Left renal cortex interstitium (tissue), 4 donors: ENCODE data around the gene G0S2. TPM values are rescaled to one million over a fixed set of nuclear protein-coding genes. Genes with fewer than 3 reads are reported as not detected.
A peak's percentile ranks its signal among the peaks of the same experiment; 100 is the strongest.

Experiments used
- DNase-seq, 4 donors: peaks; one replicate each; pipeline ENCODE4 v3.0.0-alpha.2; 2013; ENCODE audit warnings: low read depth in 4 of 4, low spot score in 2 of 4, missing footprints in 1 of 4
- polyA plus RNA-seq, 4 donors: library from polyadenylated mRNA; unstranded; fragments of 120-200 nt; gene quantifications; one replicate each; pipeline ENCODE4 v1.2.1, GENCODE V29; 2013; ENCODE audit not compliant: insufficient read length in 4 of 4

The G0S2 gene, protein sequence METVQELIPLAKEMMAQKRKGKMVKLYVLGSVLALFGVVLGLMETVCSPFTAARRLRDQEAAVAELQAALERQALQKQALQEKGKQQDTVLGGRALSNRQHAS
- 10 to 100 TPM; 11.8 to 16.6 (median 13.4) TPM for polyA plus RNA-seq

DNA sequence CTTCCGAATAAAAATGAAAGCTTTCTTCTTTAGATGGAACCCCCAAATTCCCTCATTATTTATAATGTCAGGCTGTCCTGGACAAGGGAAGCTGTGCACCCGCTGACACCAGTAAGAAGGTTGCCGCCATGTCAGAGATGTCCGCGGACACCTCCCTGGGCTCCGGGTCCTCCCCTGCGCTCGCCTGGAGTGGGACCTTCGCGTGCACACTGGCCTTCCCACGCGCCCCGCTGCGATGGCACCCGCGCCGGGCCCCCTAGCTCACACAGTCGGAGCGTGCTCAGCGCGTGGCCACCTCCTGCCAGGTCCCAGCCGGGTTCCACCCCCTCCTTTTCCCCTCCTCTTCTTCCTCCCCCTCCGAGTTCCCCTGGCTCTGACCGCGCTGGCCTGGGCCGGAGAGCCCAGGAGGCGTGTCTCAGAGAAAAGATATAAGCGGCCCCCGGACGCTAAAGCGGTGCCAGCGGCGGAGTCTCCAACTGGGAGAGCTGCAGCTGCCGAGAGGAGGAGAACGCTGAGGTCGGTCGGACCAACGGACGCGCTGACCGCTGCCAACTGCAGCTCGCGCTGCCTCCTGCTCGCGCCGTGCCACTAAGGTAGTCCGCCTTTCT, at the start of gene G0S2:
Gene G0S2, plus strand, starts transcription at position 456 of the 608 bp plus-strand sequence. CDS start 273 bp downstream, outside the sequence.
- peak in 2 of 4 donors; percentile 36 to 49 for DNase-seq

DNA sequence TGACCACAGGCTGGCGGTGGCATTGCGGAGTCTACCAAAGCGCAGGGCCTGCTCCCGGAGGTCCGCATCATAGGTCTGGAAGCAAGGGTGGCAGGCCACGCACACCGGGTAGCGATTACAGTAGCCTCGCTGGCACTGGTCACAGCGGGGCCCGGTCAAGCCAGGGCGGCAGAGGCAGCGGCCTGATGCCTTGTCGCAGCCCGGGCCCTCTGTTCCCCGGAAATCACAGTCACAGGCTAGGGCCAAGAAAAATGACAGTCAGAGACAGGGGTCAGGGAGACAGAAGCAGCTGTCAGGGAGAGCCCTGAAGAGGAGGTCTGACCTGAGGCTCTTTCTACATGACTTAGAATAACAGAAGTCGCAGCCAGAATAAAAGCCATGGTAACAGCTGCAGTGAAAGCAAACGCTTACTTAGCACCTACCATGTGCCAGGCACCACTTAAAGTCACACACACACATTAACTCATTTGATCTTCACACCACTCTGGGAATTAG, 49.4 kb upstream of the G0S2 start:
- DNase-seq, result no peak

DNA sequence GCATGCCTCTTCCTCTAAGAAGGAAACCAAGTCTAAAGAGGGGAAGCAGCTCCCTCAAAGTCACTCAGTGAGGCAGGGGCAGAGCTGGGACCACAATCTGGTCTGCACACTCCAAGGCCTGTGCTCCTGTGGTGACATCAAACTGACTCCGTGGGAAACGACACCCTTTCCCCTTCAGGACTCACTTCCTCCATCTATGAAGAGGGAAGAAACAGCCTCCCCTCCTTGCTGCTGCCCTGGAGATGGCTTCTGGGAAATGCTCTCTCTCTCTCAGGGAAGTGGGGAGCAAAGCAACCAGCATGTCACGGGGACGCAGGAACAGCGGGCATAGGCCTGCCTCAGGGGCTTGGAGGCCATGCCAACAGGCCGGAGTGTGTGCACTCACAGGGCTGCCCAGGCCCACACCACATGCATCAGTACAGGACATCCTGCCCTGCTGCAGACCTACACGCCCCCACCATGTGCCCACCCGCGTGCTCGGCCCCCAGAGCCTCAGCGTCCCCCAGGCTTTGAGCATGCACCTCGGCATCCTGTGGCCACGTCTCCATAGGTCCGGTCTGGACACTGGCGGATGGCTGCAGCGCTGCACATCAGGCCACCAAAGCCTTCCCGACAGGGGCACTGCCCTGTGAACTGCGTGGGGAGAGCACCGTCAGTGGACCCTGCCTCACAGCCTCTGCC, 48.7 kb upstream of the G0S2 start:
- DNase-seq, result no peak

GRCh38 chr1:209627027-209627731, 48.0 kb upstream of the G0S2 start:
- DNase-seq, result no peak

- DNase-seq, result peak in 2 of 4 donors; percentile 37 to 69
These were observed 47.4 kb upstream of the G0S2 start for GRCh38 chr1:209627732-209628196.

GRCh38 chr1:209628618-209629299, 46.5 kb upstream of the G0S2 start:
- DNase-seq, result no peak

GRCh38 chr1:209629621-209630382, 45.4 kb upstream of the G0S2 start:
- no peak for DNase-seq

GRCh38 chr1:209630383-209631225, 44.6 kb upstream of the G0S2 start:
- no peak for DNase-seq

GRCh38 chr1:209633335-209633997, 41.7 kb upstream of the G0S2 start:
- no peak for DNase-seq

- DNase-seq, result no peak
These were observed 41.0 kb upstream of the G0S2 start for GRCh38 chr1:209634005-209634737.

GRCh38 chr1:209635850-209636249, 39.4 kb upstream of the G0S2 start:
- no peak for DNase-seq

- peak in 3 of 4 donors; percentile 23 to 80 (median 69) for DNase-seq
These were observed 33.4 kb upstream of the G0S2 start for GRCh38 chr1:209641832-209642172.

GRCh38 chr1:209642816-209643215, 32.4 kb upstream of the G0S2 start:
- DNase-seq, result no peak

DNA sequence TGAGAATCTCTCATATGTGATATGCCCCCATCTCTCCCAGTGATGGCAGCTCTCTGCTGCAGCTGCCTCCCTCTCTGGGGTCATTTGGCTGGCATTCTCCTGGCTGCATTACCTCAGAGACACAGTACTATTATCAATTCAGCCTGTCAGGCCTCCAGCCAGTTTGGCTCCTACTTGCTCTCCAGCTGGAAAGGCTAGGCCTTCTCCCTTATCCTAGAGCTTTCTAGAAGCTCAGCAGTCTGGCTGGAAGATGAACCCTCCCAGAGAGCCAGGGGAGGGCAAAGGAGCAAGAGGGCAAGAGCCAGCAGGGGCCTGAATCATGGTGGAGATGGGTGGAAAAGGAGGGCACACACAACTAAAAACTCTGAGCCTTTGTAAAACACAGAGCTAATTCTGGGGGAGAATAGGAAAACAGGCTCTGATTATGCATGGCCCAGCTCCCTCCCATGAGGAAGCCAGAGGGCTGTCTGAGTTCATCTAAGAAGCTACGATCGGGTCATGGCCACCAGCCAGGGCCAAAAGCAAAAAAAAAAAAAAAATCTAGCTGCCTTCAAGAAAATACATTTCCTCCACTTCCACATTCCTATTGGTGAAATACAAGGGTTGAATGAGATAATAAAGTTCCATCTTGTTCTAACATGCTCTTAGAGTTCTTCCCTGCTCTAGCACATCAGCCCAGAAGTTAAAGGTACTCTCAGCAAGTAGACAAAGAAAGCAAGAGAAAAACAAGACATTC, 31.8 kb upstream of the G0S2 start:
- DNase-seq, result no peak

GRCh38 chr1:209645574-209646452, 29.4 kb upstream of the G0S2 start:
- DNase-seq, result no peak

- no peak for DNase-seq
These were observed 28.7 kb upstream of the G0S2 start for GRCh38 chr1:209646558-209646957.
